ENCODE measurements around the gene NEGR1. TPM values are rescaled to one million over a fixed set of nuclear protein-coding genes. Genes with fewer than 3 reads are reported as not detected.

Gene NEGR1
- total RNA-seq, 1 donor = 20.7 TPM

- DNase-seq (ENCODE audit: low read depth) = peak; percentile 29
- no peak for TF ChIP-seq CTCF (IDR thresholded peaks at IDR 0.05; ENCODE audit: insufficient read depth, low read length)
- H3K4me3 ChIP-seq (ENCODE audit: low read depth, low read length) = peak overlapping the region; percentile 6
Observed at GRCh38 chr1:71492298-71493041, 789.9 kb downstream of the NEGR1 start.

- no peak for TF ChIP-seq CTCF (IDR thresholded peaks at IDR 0.05; ENCODE audit: insufficient read depth, low read length)
- peak; percentile 63 for DNase-seq (ENCODE audit: low read depth)
Observed at GRCh38 chr1:71490432-71490831, 791.9 kb downstream of the NEGR1 start.

GRCh38 chr1:71488555-71489252 lies 793.6 kb downstream of the NEGR1 start:
- DNase-seq (ENCODE audit: low read depth) = no peak
- no peak overlapping the region for H3K4me3 ChIP-seq (ENCODE audit: low read depth, low read length)
- TF ChIP-seq CTCF (IDR thresholded peaks at IDR 0.05; ENCODE audit: insufficient read depth, low read length) = no peak

More at GRCh38 chr1:71490432-71490831, 791.9 kb downstream of the NEGR1 start:
- H3K4me3 ChIP-seq (ENCODE audit: low read depth, low read length) = no peak overlapping the region

- H3K4me3 ChIP-seq (ENCODE audit: low read depth, low read length) = no peak overlapping the region
- DNase-seq (ENCODE audit: low read depth) = no peak
- TF ChIP-seq CTCF (IDR thresholded peaks at IDR 0.05; ENCODE audit: insufficient read depth, low read length) = no peak
Observed at GRCh38 chr1:71473331-71473730, 809.0 kb downstream of the NEGR1 start.

GRCh38 chr1:71465093-71465492 lies 817.2 kb downstream of the NEGR1 start:
- no peak for DNase-seq (ENCODE audit: low read depth)
- H3K4me3 ChIP-seq (ENCODE audit: low read depth, low read length) = no peak overlapping the region
- TF ChIP-seq CTCF (IDR thresholded peaks at IDR 0.05; ENCODE audit: insufficient read depth, low read length) = no peak

- H3K4me3 ChIP-seq (ENCODE audit: low read depth, low read length) = no peak overlapping the region
- TF ChIP-seq CTCF (IDR thresholded peaks at IDR 0.05; ENCODE audit: insufficient read depth, low read length) = no peak
- DNase-seq (ENCODE audit: low read depth) = peak; percentile 10
Observed at GRCh38 chr1:71464016-71464415, 818.3 kb downstream of the NEGR1 start.

Measured in fibroblast of the aortic adventitia (primary cell).